H9 (cell line): Measurements from ENCODE around the gene FEM1C. TPM values are rescaled to one million over a fixed set of nuclear protein-coding genes. Genes with fewer than 3 reads are reported as not detected.
A peak's percentile ranks its signal among the peaks of the same experiment; 100 is the strongest.

ENCODE experiments used
- DNase-seq: peaks from one replicate; pipeline ENCODE4 v3.0.0-alpha.2; 2017
- H2AFZ ChIP-seq: one replicate; pipeline ENCODE4 v1.6.1; 2013; ENCODE audit warnings: mild to moderate bottlenecking, low read length, control low read depth, moderate library complexity
- H2AK5ac ChIP-seq: 2 replicates; pipeline ENCODE4 v1.6.1; 2013; ENCODE audit warnings: low read length, control low read depth, mixed read lengths; ENCODE audit not compliant: insufficient read length
- H2BK120ac ChIP-seq: one replicate; pipeline ENCODE4 v1.6.1; 2013; ENCODE audit warnings: low read depth, mild to moderate bottlenecking, low read length, control low read depth, inconsistent platforms; ENCODE audit not compliant: poor library complexity, severe bottlenecking
- H2BK12ac ChIP-seq: 2 replicates; pipeline ENCODE4 v1.6.1; 2013; ENCODE audit warnings: low read length, control low read depth, mixed read lengths, low read depth; ENCODE audit not compliant: insufficient read length
- H2BK15ac ChIP-seq: 2 replicates; pipeline ENCODE4 v1.6.1; 2013; ENCODE audit warnings: low read depth, low read length, control low read depth
- H2BK20ac ChIP-seq: one replicate; pipeline ENCODE4 v1.6.1; 2013; ENCODE audit warnings: low read depth, mild to moderate bottlenecking, low read length, control low read depth, inconsistent platforms; ENCODE audit not compliant: poor library complexity, severe bottlenecking
- H2BK5ac ChIP-seq: 2 replicates; pipeline ENCODE4 v1.6.1; 2013; ENCODE audit warnings: low read length, control low read depth, mixed read lengths; ENCODE audit not compliant: insufficient read length
- H3K14ac ChIP-seq: 2 replicates; pipeline ENCODE4 v1.6.1; 2013; ENCODE audit warnings: low read length, control low read depth; ENCODE audit not compliant: insufficient read depth
- H3K18ac ChIP-seq: 2 replicates; pipeline ENCODE4 v1.6.1; 2013; ENCODE audit warnings: low read depth, mild to moderate bottlenecking, mixed read lengths, low read length, control low read depth; ENCODE audit not compliant: insufficient read length
- H3K23ac ChIP-seq: 2 replicates; pipeline ENCODE4 v1.6.1; 2013; ENCODE audit warnings: low read length, control low read depth, mixed read lengths, low read depth; ENCODE audit not compliant: insufficient read length
- H3K23me2 ChIP-seq: 2 replicates; pipeline ENCODE4 v1.6.1; 2013; ENCODE audit warnings: low read depth, mild to moderate bottlenecking, mixed read lengths, low read length, control low read depth; ENCODE audit not compliant: insufficient read length, poor library complexity, severe bottlenecking
- H3K27ac ChIP-seq: 2 replicates; pipeline ENCODE4 v1.5.1; 2013; ENCODE audit warnings: low read length, control low read depth, mixed read lengths, low read depth; ENCODE audit not compliant: insufficient read length
- H3K27me3 ChIP-seq: 2 replicates; pipeline ENCODE4 v1.6.1; 2013; ENCODE audit warnings: low read length, control low read depth, inconsistent platforms; ENCODE audit not compliant: insufficient read depth
- H3K4ac ChIP-seq: 2 replicates; pipeline ENCODE4 v1.6.1; 2013; ENCODE audit warnings: low read depth, mild to moderate bottlenecking, control low read depth, inconsistent platforms, low read length, moderate library complexity
- H3K4me1 ChIP-seq: 2 replicates; pipeline ENCODE4 v1.6.1; 2013; ENCODE audit warnings: low read length, control low read depth, inconsistent platforms; ENCODE audit not compliant: insufficient read depth
- H3K4me2 ChIP-seq: 2 replicates; pipeline ENCODE4 v1.6.1; 2013; ENCODE audit warnings: low read length, control low read depth, mixed read lengths; ENCODE audit not compliant: insufficient read length, insufficient read depth
- H3K56ac ChIP-seq: 2 replicates; pipeline ENCODE4 v1.6.1; 2013; ENCODE audit warnings: low read depth, mild to moderate bottlenecking, mixed read lengths, low read length, control low read depth; ENCODE audit not compliant: insufficient read length
- H3K79me1 ChIP-seq: 2 replicates; pipeline ENCODE4 v1.6.1; 2013; ENCODE audit warnings: low read depth, mild to moderate bottlenecking, moderate library complexity, low read length, control low read depth, inconsistent platforms; ENCODE audit not compliant: insufficient read depth, poor library complexity, severe bottlenecking
- H3K79me2 ChIP-seq: 2 replicates; pipeline ENCODE4 v1.6.1; 2013; ENCODE audit warnings: low read length, control low read depth, inconsistent platforms; ENCODE audit not compliant: insufficient read depth
- H3K9ac ChIP-seq: 2 replicates; pipeline ENCODE4 v1.6.1; 2013; ENCODE audit warnings: low read length, control low read depth, mixed read lengths; ENCODE audit not compliant: insufficient read length; ENCODE audit errors: extremely low read depth
- H3K9me3 ChIP-seq: one replicate; pipeline ENCODE4 v1.6.1; 2013; ENCODE audit warnings: low read depth, low read length, inconsistent platforms; ENCODE audit not compliant: control insufficient read depth
- H3T11ph ChIP-seq: one replicate; pipeline ENCODE4 v1.6.1; 2013; ENCODE audit warnings: mild to moderate bottlenecking, low read length, control low read depth, inconsistent platforms
- H4K20me1 ChIP-seq: one replicate; pipeline ENCODE4 v1.6.1; 2013; ENCODE audit not compliant: control insufficient read depth, insufficient read length, insufficient read depth
- H4K5ac ChIP-seq: 2 replicates; pipeline ENCODE4 v1.6.1; 2013; ENCODE audit warnings: low read depth, mild to moderate bottlenecking, mixed read lengths, low read length, control low read depth; ENCODE audit not compliant: insufficient read length
- H4K8ac ChIP-seq: replicated peaks from 2 replicates; pipeline ENCODE4 v1.6.1; 2013; ENCODE audit warnings: low read length, control low read depth, mixed read lengths, low read depth; ENCODE audit not compliant: insufficient read length
- H4K91ac ChIP-seq: 2 replicates; pipeline ENCODE4 v1.6.1; 2013; ENCODE audit warnings: low read depth, mild to moderate bottlenecking, moderate library complexity, mixed read lengths, low read length, control low read depth; ENCODE audit not compliant: insufficient read length
- H3K27ac Mint-ChIP-seq, 3 experiments: 2 replicates in 2 of 3; 3 replicates in 1 of 3; pipeline ENCODE4 v1.8.0; 2020 to 2021; ENCODE audit warnings: mixed read lengths in 3 of 3, mild to moderate bottlenecking in 1 of 3, moderate library complexity in 1 of 3
- H3K27me3 Mint-ChIP-seq: 2 replicates; pipeline ENCODE4 v1.8.0; 2021; ENCODE audit warnings: low read depth, mild to moderate bottlenecking, moderate library complexity, mixed read lengths
- H3K36me3 Mint-ChIP-seq, 3 experiments: 2 replicates in 2 of 3; 3 replicates in 1 of 3; pipeline ENCODE4 v1.8.0; 2020 to 2021; ENCODE audit warnings: low read depth in 3 of 3, mixed read lengths in 3 of 3; ENCODE audit not compliant: insufficient read depth in 1 of 3
- H3K4me1 Mint-ChIP-seq, 2 experiments: 2 replicates each; pipeline ENCODE4 v1.8.0; 2020; ENCODE audit warnings: mixed read lengths in 2 of 2
- H3K4me3 Mint-ChIP-seq, 2 experiments: 2 replicates in 1 of 2; 3 replicates in 1 of 2; pipeline ENCODE4 v1.8.0; 2020 to 2021; ENCODE audit warnings: mild to moderate bottlenecking in 2 of 2, mixed read lengths in 2 of 2, moderate library complexity in 1 of 2
- H3K9me3 Mint-ChIP-seq, 2 experiments: 2 replicates in 1 of 2; 3 replicates in 1 of 2; pipeline ENCODE4 v1.8.0; 2020; ENCODE audit warnings: mild to moderate bottlenecking in 2 of 2, mixed read lengths in 2 of 2, moderate library complexity in 1 of 2
- CTCF ChIP-seq: fragments of 200-600 bp; sonication (generic); conservative IDR thresholded peaks from 3 replicates; pipeline ENCODE4 v1.8.0; 2021; ENCODE audit warnings: antibody characterized with exemption, mild to moderate bottlenecking
- WGBS: extraction: QIAGEN DNeasy Blood & Tissue Kit; methylation state at CpG from one replicate; pipeline ENCODE4 v1.1.7; 2013; ENCODE audit warnings: missing lambda C conversion rate, low lambda C conversion rate, mixed read lengths; ENCODE audit not compliant: insufficient read length; ENCODE audit errors: extremely low coverage; 5-methylcytosine and 5-hydroxymethylcytosine counted together
- total RNA-seq: library from RNA; stranded (reverse); gene quantifications from 2 replicates; pipeline ENCODE4 v1.2.1, GENCODE V29; 2021

The FEM1C gene
- total RNA-seq, 1 experiment from 2014 or later, result 15.2 TPM

GRCh38 chr5:115472271-115473025 is 72.1 kb downstream of the FEM1C start:
- no peak overlapping the region for H2BK12ac ChIP-seq
- H3K27me3 ChIP-seq, result no peaks in the 10 kb centered on the region
- no peak overlapping the region for H3K23ac ChIP-seq
- H2BK15ac ChIP-seq, result no peak overlapping the region
- H3T11ph ChIP-seq, result no peak overlapping the region
- no peak overlapping the region for H3K4ac ChIP-seq
- no peaks in the 10 kb centered on the region; the same call in 1 of the 2 replicates for H3K27me3 Mint-ChIP-seq
- DNase-seq, result no peak
- no peaks in the 10 kb centered on the region for H3K9me3 ChIP-seq
- WGBS, result no CpG with 5 or more reads among the region's 6 CpGs
- H3K9me3 Mint-ChIP-seq, result no peaks in the 10 kb centered on the region; a peak in 1 of 5 replicates
- TF ChIP-seq CTCF, result no peak
- H2BK5ac ChIP-seq, result no peak overlapping the region
- H4K5ac ChIP-seq, result no peak overlapping the region
- peaks cover 9 to 11% of the 10 kb centered on the region in 2 experiments for H3K4me1 Mint-ChIP-seq
- H3K18ac ChIP-seq, result no peak overlapping the region
- no peaks in the 10 kb centered on the region for H3K23me2 ChIP-seq
- no peak overlapping the region for H4K91ac ChIP-seq
- H3K4me3 Mint-ChIP-seq, result no peak overlapping the region
- H3K27ac Mint-ChIP-seq, result peak overlapping the region in 2 of 3 experiments; percentile 25 to 86; a peak in 3 of 7 replicates
- H3K4me2 ChIP-seq, result no peak overlapping the region
- H3K36me3 Mint-ChIP-seq, result no peaks in the 10 kb centered on the region; a peak in 1 of 7 replicates
- H4K8ac ChIP-seq, result no peak overlapping the region
- no peak overlapping the region for H3K27ac ChIP-seq
- H3K79me1 ChIP-seq, result no peaks in the 10 kb centered on the region
- no peak overlapping the region for H2BK20ac ChIP-seq
- no peak overlapping the region for H3K56ac ChIP-seq
- no peaks in the 10 kb centered on the region for H4K20me1 ChIP-seq
- no peak overlapping the region for H2AK5ac ChIP-seq
- no peak overlapping the region for H3K14ac ChIP-seq
- H3K4me1 ChIP-seq, result peaks cover 5% of the 10 kb centered on the region; the same call in 1 of the 2 replicates
- H3K79me2 ChIP-seq, result no peaks in the 10 kb centered on the region
- H2BK120ac ChIP-seq, result no peak overlapping the region
- no peak overlapping the region for H3K9ac ChIP-seq
- H2AFZ ChIP-seq, result no peak overlapping the region
